GM18505 (cell line): ENCODE measurements around the gene ERLEC1.
"Not testable (repeated sequence)": the region's sequence is repeated elsewhere in the genome, so short reads cannot be mapped to it uniquely, and the experiment has no call there.

Experiments used
- ATAC-seq: cut with Tn5 transposase; IDR thresholded peaks from one replicate; pipeline ENCODE4 v1.9.1; 2021; ENCODE audit not compliant: unreplicated experiment
- POLR2A ChIP-seq: IDR thresholded peaks from 4 replicates; pipeline ENCODE4 v1.6.1; 2011; ENCODE audit warnings: borderline replicate concordance; ENCODE audit not compliant: insufficient read depth, insufficient read length; ENCODE audit errors: extremely low read depth

Gene ERLEC1

GRCh38 chr2:53786705-53787613 is at the start of gene ERLEC1, which contains the start of gene ASB3:
Gene ERLEC1 (plus strand): TSS chr2:53787044. CDS start chr2:53787211, 167 bp downstream.
Gene ASB3 (minus strand): TSS chr2:53786953. CDS start chr2:53765572, 21,381 bp downstream.
- TF ChIP-seq POLR2A: peak; percentile 84
- peak; percentile 96 for ATAC-seq

GRCh38 chr2:53737091-53737490 is 49.8 kb upstream of the ERLEC1 start:
- no peak for ATAC-seq
- TF ChIP-seq POLR2A: no peak

DNA sequence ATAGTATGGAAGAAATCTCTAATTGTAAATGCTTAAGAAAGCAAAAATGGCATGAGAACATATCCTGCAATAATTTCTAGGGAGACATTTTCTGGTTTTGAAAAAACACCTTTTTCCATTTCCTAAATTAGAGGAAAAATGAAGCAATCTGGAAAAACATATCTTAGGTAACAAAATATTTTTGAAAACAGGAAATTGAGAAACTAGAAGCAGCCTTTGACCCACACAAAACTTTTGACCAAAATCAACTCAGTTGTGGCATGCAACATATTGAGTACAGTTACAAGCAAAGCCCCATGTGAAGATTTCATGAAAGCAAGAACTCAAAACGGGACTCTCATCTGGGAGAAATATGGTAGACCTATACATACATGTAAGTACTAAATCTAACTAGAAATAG is 47.8 kb upstream of the ERLEC1 start:
- no peak for ATAC-seq
- no peak for TF ChIP-seq POLR2A

- no peak for ATAC-seq
- TF ChIP-seq POLR2A: no peak
Observed at GRCh38 chr2:53740170-53740569, 46.7 kb upstream of the ERLEC1 start.

GRCh38 chr2:53744395-53745065 is 42.3 kb upstream of the ERLEC1 start:
- no peak for ATAC-seq
- no peak for TF ChIP-seq POLR2A

- TF ChIP-seq POLR2A: no peak
- no peak for ATAC-seq
Observed at GRCh38 chr2:53750041-53750768, 36.6 kb upstream of the ERLEC1 start.

- peak; percentile 92 for ATAC-seq
- no peak for TF ChIP-seq POLR2A
Observed at GRCh38 chr2:53751728-53752127, 35.1 kb upstream of the ERLEC1 start.

GRCh38 chr2:53752385-53752784 is 34.5 kb upstream of the ERLEC1 start:
- no peak for TF ChIP-seq POLR2A
- ATAC-seq: no peak

- no peak for TF ChIP-seq POLR2A
- no peak for ATAC-seq
Observed at GRCh38 chr2:53753041-53753440, 33.8 kb upstream of the ERLEC1 start.

DNA sequence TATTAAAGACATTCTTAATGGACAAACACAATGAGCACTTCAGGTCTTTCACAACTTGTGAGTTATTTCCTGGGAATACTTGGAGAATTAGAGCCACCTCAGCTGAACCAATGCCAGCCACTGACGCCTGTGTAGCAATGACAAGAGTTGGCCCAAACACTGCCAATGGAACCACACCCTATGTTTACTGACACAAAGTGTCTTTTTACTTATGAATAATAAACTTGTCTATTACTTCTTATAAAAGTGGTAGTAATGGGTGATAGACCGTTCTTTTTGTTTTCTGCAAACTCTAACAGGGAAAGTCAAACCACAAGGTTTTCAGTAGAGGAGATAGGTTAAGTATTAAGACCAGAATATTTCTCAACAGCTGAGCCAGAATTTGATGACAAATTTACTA is 31.7 kb upstream of the ERLEC1 start:
- TF ChIP-seq POLR2A: no peak

DNA sequence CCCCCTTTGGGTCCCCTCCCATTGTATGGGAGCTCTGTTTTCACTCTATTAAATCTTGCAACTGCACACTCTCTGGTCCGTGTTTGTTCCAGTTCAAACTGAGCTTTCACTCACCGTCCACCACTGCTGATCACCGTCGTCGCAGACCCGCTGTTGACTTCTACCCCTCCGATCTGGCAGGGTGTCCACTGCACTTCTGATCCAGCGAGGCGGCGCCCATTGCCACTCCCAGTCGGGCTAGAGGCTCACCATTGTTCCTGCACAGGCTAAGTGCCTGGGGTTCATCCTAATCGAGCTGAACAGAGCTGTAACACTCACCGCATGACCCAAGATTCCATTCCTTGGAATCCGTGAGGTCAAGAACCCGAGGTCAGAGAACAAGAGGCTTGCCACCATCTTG is 30.2 kb upstream of the ERLEC1 start:
- TF ChIP-seq POLR2A: no peak
- no peak for ATAC-seq

More for the DNA sequence above, 31.7 kb upstream of the ERLEC1 start:
- no peak for ATAC-seq

DNA sequence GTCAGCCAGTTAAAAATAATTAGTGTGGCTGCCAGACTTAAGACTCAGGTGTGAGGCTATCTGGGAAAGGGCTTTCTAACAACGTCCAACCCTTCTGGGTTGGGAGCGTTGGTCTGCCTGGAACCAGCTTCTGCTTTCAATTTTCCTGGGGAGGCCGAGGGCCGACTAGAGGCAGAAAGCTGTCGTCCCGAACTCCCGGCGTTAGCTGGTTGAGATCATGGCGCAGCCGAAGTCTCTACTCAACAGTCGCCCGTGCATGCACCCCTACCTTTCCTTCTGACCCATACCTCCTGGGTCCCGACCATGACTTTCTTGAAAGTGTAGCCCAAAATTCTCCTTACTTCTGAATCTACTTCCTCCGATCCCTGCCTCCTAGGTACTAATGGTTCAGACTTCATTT is 29.6 kb upstream of the ERLEC1 start:
- not testable (repeated sequence) for ATAC-seq

DNA sequence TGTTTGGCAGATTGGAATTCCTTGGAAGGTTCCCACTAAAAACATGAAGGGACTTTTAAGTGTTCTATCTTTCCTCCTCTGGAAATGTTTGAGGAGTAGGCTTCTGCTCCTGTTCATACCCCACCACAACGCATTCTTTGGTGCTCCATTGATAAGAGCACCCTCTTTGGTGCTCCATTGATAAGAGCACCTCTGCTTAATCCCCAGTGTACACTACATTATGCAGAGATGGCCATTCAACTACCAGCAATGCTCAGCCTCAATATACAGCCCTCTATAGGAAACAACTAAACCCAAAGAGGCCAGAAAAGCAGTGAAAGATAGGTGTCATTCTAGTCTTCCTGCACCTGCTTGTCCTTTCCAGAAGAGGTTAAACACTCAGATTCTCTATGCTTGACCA is 21.1 kb upstream of the ERLEC1 start:
- ATAC-seq: no peak
- TF ChIP-seq POLR2A: no peak
